Cardiac muscle cell (in vitro differentiated cells and primary cell): ENCODE results near the gene TMPRSS4. TPM values are rescaled to one million over a fixed set of nuclear protein-coding genes. Genes with fewer than 3 reads are reported as not detected.

Experiments used
- DNase-seq, 2 donors: peaks; one replicate each; pipeline versions ENCODE4 v3.0.0 to v3.0.0-alpha.2; 2010 to 2017; ENCODE audit warnings: low read depth in 1 of 2, low spot score in 1 of 2
- H3K27ac ChIP-seq: fragments of 200-600 bp; sonication (generic); 2 replicates; pipeline ENCODE4 v1.5.1; 2016
- H3K27me3 ChIP-seq: fragments of 200-600 bp; sonication (generic); 2 replicates; pipeline ENCODE4 v1.6.0; 2016; ENCODE audit warnings: control low read depth
- H3K36me3 ChIP-seq: fragments of 200-600 bp; sonication (generic); 2 replicates; pipeline ENCODE4 v1.5.1; 2016; ENCODE audit warnings: control low read depth
- H3K4me1 ChIP-seq: fragments of 200-600 bp; sonication (generic); 2 replicates; pipeline ENCODE4 v1.8.1; 2017; ENCODE audit warnings: low read depth, mild to moderate bottlenecking, mixed run types
- H3K4me3 ChIP-seq: fragments of 200-600 bp; sonication (generic); 2 replicates; pipeline ENCODE4 v1.5.1; 2016; ENCODE audit warnings: mild to moderate bottlenecking
- H3K9me3 ChIP-seq: fragments of 200-600 bp; sonication (generic); 2 replicates; pipeline ENCODE4 v1.5.1; 2017; ENCODE audit warnings: low read depth, mild to moderate bottlenecking, control low read depth
- polyA plus RNA-seq: library from polyadenylated mRNA; unstranded; fragments of >200 nt; fragmentation: Nextera tagmentation; extraction: Ambion mirVana; gene quantifications from 2 replicates; pipeline ENCODE4 v1.2.1, GENCODE V29; 2016
- total RNA-seq: library from RNA; depleted of rRNA; stranded (reverse); fragments of >200 nt; gene quantifications from 2 replicates; pipeline ENCODE4 v1.2.3, GENCODE V29; 2016
- TF ChIP-seq, protein P1 (sequence below): IDR thresholded peaks from 2 replicates; pipeline ENCODE4 v1.5.1; 2012; ENCODE audit warnings: low read depth, mild to moderate bottlenecking, low read length

TMPRSS4 gene
- total and polyA plus RNA-seq, 2 experiments from 2014 or later = not detected

DNA sequence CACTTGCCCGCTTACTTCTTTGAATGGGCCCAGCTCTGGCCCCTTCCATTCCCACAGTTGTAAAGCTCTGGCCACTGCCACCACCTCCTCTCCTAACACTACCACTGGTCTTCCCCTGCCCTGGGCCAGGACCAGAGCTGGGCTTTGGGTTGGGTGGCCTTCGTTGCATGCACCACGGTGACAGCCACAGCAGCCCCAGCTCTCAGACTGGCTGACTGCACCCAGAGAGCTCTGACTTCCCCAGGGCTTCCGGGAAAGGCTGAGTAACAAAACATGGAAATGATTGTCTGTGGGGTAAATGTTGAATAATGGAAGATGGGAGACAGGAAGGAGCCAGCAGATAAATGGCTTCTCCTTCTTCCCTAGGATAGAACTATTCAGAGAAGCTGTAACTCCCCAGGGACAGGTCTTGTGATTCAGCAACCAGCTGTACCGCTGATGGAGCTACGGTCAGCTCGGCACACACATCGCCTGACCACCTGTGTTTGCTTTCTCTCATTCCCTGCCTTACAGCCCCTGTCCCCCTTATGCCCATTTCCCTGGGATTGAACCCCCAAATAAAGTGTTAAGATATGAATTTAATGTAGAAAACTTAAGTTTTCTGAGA, 48.2 kb downstream of the TMPRSS4 start:
- H3K9me3 ChIP-seq = no peaks in the 10 kb centered on the region
- H3K27me3 ChIP-seq = no peaks in the 10 kb centered on the region
- no peaks in the 10 kb centered on the region for H3K36me3 ChIP-seq
- no peak for DNase-seq
- no peak overlapping the region for H3K4me3 ChIP-seq
- TF ChIP-seq, protein P1, sequence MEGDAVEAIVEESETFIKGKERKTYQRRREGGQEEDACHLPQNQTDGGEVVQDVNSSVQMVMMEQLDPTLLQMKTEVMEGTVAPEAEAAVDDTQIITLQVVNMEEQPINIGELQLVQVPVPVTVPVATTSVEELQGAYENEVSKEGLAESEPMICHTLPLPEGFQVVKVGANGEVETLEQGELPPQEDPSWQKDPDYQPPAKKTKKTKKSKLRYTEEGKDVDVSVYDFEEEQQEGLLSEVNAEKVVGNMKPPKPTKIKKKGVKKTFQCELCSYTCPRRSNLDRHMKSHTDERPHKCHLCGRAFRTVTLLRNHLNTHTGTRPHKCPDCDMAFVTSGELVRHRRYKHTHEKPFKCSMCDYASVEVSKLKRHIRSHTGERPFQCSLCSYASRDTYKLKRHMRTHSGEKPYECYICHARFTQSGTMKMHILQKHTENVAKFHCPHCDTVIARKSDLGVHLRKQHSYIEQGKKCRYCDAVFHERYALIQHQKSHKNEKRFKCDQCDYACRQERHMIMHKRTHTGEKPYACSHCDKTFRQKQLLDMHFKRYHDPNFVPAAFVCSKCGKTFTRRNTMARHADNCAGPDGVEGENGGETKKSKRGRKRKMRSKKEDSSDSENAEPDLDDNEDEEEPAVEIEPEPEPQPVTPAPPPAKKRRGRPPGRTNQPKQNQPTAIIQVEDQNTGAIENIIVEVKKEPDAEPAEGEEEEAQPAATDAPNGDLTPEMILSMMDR = no peak
- H3K27ac ChIP-seq = no peak overlapping the region
- no peaks in the 10 kb centered on the region for H3K4me1 ChIP-seq

DNA sequence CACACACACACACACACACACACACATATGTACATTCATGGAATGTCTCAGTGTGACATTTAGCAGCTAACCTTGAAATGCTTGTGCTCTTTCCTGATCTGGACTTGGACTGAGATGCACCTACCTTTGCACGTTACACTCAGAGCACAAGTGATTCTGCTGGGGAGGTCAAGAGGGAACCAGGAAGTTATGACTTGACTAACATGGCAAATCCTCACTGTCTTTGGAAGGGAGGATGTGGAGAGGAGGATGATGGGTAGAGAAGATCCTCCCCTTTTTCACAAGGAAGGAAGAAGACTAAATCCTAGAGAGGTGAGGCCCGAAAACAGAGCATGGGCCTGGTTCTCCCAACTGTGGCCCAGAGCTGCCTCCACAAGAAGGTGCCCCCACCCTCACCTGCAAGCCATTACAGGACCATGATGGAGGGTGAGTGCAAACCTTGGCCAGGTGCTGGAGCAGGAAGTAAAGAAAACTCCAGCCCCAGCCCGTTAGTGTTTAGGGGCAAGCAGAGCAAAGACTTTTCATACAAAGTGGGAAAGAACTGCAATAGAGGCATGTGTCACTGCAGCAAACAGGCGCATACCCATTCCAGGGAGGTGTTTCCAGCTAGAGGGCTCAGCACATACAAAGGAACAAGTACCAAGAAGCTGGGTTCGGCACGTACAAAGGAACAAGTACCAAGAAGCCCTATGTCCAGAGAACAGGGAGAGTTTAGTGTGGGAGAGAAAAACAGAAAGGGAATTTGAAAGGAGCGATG, 49.4 kb downstream of the TMPRSS4 start:
- H3K27ac ChIP-seq = no peak overlapping the region
- no peak for DNase-seq
- no peak overlapping the region for H3K4me3 ChIP-seq
- no peaks in the 10 kb centered on the region for H3K36me3 ChIP-seq
- no peaks in the 10 kb centered on the region for H3K27me3 ChIP-seq
- TF ChIP-seq, protein P1 = no peak
- H3K4me1 ChIP-seq = no peaks in the 10 kb centered on the region
- H3K9me3 ChIP-seq = no peaks in the 10 kb centered on the region

DNA sequence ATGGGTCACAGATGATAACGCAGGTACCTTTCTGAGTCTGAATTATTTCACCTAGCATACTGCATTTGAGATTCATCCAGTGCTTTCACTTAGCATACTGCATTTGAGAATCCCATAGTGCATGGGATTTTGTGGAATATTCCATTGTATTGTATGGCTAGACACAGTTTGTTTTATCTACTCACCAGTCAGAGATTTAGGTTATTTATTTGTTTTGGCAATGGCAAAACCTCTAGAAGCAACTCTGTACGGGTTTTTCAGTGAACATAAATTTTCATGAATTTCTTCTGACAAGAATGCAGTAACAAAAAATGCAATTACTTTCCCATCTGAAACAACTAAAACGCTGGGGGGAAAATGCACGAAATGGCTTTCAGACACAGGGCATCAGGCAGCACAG, 51.4 kb downstream of the TMPRSS4 start:
- Histone ChIP-seq H3K36me3 (no peaks in the 10 kb centered on the region), H3K27me3 (no peaks in the 10 kb centered on the region), H3K9me3 (no peaks in the 10 kb centered on the region), H3K27ac (no peak overlapping the region), H3K4me1 (no peaks in the 10 kb centered on the region), H3K4me3 (no peak overlapping the region)
- TF ChIP-seq, protein P1 = no peak
- DNase-seq = no peak

DNA sequence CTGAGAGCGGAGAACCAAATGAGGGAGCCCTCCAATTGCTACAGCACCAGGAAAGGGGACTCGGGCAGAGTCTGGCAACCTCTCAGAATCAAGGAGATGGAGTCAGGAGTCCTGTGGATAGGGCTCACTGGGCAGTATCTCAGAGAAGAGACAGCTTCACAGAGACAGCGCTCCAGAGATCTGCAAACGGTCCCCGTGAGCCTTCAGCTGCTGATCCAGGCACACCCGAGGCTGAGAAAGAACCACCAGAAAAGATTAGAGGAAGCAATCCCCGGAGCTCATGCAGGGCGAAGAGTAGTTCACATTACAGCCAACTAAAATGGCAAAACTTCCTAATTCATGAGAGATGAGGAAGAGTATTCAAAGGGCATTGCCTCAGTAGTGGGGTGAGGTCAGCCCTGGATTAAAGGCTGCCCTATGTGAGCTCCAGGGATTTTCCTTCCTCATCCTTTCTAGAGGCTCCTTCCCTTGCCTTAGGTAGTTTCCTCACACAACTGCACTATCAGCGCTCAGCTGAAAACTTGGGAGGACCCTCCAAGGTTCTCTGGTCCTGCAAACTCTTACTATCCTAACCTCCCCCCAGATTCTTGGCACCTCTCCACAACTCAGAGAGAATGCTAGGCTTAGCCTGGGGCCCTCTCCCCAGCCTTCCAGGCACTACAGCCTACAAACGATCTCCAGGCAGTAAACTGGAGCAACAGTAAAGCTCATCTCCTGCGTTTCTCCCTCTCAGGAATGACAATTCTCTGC, 52.0 kb downstream of the TMPRSS4 start:
- DNase-seq = no peak
- TF ChIP-seq, protein P1 = no peak
- Histone ChIP-seq H3K9me3 (no peaks in the 10 kb centered on the region), H3K36me3 (no peaks in the 10 kb centered on the region), H3K4me3 (no peak overlapping the region), H3K4me1 (no peaks in the 10 kb centered on the region), H3K27me3 (no peaks in the 10 kb centered on the region), H3K27ac (no peak overlapping the region)

DNA sequence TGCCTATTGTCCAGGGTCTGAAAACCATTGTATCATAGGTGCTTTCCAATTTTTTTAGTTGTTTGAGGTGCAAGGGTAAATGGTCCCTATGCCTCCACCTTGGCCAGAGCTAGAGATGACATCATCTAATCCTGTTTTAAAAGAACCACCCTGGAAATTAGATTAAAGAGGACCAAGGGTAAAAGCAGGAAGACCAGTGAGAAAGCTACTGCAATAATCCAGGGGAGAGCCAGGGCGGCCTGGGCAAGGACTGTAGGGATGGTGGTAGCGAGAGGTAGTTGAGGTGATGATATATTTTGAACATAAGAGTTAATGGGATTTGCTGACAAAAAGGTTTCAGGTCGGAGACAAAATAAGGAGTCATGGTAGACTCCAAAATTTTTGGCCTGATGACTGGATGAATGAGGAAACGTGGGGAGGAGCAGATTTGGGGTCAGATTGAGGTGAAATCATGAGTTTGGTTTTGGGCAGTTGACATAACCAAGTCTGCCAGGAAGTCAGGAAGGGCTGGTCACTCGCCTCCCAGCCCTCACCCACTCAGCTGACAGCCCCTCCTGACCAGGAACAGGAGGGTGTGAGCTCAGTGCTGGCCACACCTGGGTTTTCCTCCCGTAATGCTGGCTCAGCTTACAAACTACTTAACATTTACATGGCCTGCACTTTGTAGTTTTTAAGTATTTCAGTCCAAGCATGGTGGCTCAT, 52.7 kb downstream of the TMPRSS4 start:
- Histone ChIP-seq H3K9me3 (no peaks in the 10 kb centered on the region), H3K27me3 (no peaks in the 10 kb centered on the region), H3K27ac (no peak overlapping the region), H3K4me1 (no peaks in the 10 kb centered on the region), H3K4me3 (no peak overlapping the region), H3K36me3 (no peaks in the 10 kb centered on the region)
- TF ChIP-seq, protein P1 = no peak
- DNase-seq = no peak
